Gastroesophageal sphincter (tissue), 4 donors: ENCODE measurements around the gene PSME3. TPM values are rescaled to one million over a fixed set of nuclear protein-coding genes. Genes with fewer than 3 reads are reported as not detected.
A peak's percentile ranks its signal among the peaks of the same experiment; 100 is the strongest.

ENCODE experiments used
- ATAC-seq: fragments of 150-250 bp; one replicate; pipeline ENCODE4 v1.9.1; 2016; ENCODE audit warnings: mild to moderate bottlenecking, moderate library complexity
- H3K27ac ChIP-seq, 4 donors: fragments of 200-600 bp; sonication (generic) in 3 of 4; 1 replicate in 3 of 4; 2 replicates in 1 of 4; pipeline ENCODE4 v1.5.1; 2016 to 2019
- H3K27me3 ChIP-seq: fragments of 200-600 bp; sonication (generic); one replicate; pipeline ENCODE4 v1.5.1; 2019
- H3K36me3 ChIP-seq, 2 donors: fragments of 200-600 bp; sonication (generic); one replicate each; pipeline ENCODE4 v1.5.1; 2019; ENCODE audit warnings: control low read depth in 1 of 2
- H3K4me1 ChIP-seq, 3 donors: fragments of 200-600 bp; sonication (generic); 1 replicate in 2 of 3; 2 replicates in 1 of 3; pipeline ENCODE4 v1.5.1; 2016 to 2019; ENCODE audit warnings: control low read depth in 2 of 3
- H3K4me3 ChIP-seq, 2 donors: fragments of 200-600 bp; sonication (generic); one replicate each; pipeline ENCODE4 v1.5.1; 2019; ENCODE audit warnings: mild to moderate bottlenecking in 1 of 2, moderate library complexity in 1 of 2
- H3K9me3 ChIP-seq, 3 donors: fragments of 200-600 bp; sonication (generic); one replicate each; pipeline ENCODE4 v1.5.1; 2017 to 2019; ENCODE audit warnings: control low read depth in 2 of 3
- EP300 ChIP-seq: sonication (generic); formaldehyde crosslinking; IDR thresholded peaks from one replicate; pipeline ENCODE4 v1.6.1; 2017; ENCODE audit warnings: antibody characterized with exemption, mild to moderate bottlenecking
- POLR2A ChIP-seq, 2 donors: fragments of 450-650 bp; IDR thresholded peaks; one replicate each; pipeline ENCODE4 v1.6.1; 2017; ENCODE audit warnings: antibody characterized with exemption in 2 of 2, mild to moderate bottlenecking in 2 of 2, moderate library complexity in 1 of 2
- POLR2AphosphoS5 ChIP-seq: sonication (generic); formaldehyde crosslinking; IDR thresholded peaks from one replicate; pipeline ENCODE4 v1.6.1; 2017; ENCODE audit warnings: antibody characterized with exemption
- WGBS, 2 donors: methylation state at CpG; one replicate each; pipeline ENCODE4 v1.1.5; 2018; ENCODE audit warnings: low coverage in 1 of 2; 5-methylcytosine and 5-hydroxymethylcytosine counted together
- total RNA-seq, 4 donors: library from RNA; depleted of rRNA; stranded (reverse); fragments of >200 nt; gene quantifications; one replicate each; pipeline ENCODE4 v1.1.0, GENCODE V29; 2016
- TF ChIP-seq, protein P1 (sequence below), 4 experiments: fragments of 200-600 bp in 2 of 4; fragments of 450-650 bp in 2 of 4; sonication (generic) in 1 of 4; IDR thresholded peaks; one replicate each; pipeline ENCODE4 v1.5.1; 2017 to 2019; ENCODE audit warnings: antibody characterized with exemption in 4 of 4, mild to moderate bottlenecking in 2 of 4, moderate library complexity in 2 of 4

Gene PSME3
- total RNA-seq, 4 donors from 2014 or later = 60.7 to 109 (median 82.0) TPM

DNA sequence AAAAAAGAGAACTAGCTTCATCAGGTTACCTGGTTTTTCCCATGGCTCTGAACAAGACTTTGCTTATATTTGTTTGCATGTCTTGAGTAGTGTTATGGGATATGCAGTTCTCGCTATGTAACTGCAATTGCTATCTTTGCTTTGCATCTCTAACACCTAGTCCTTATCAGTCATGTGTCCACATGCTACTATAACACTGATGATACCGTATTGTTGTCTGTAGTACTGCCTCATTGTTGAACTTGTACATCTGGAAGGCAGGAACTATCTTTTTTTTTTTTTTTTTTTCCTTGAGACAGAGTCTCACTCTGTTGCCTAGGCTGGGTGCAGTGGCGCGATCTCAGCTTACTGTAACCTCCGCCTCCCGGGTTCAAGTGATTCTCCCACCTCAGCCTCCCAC is 2.5 kb downstream of the PSME3 start:
- H3K4me3 ChIP-seq = no peak overlapping the region
- H3K9me3 ChIP-seq = no peaks in the 10 kb centered on the region
- TF ChIP-seq, protein P1, sequence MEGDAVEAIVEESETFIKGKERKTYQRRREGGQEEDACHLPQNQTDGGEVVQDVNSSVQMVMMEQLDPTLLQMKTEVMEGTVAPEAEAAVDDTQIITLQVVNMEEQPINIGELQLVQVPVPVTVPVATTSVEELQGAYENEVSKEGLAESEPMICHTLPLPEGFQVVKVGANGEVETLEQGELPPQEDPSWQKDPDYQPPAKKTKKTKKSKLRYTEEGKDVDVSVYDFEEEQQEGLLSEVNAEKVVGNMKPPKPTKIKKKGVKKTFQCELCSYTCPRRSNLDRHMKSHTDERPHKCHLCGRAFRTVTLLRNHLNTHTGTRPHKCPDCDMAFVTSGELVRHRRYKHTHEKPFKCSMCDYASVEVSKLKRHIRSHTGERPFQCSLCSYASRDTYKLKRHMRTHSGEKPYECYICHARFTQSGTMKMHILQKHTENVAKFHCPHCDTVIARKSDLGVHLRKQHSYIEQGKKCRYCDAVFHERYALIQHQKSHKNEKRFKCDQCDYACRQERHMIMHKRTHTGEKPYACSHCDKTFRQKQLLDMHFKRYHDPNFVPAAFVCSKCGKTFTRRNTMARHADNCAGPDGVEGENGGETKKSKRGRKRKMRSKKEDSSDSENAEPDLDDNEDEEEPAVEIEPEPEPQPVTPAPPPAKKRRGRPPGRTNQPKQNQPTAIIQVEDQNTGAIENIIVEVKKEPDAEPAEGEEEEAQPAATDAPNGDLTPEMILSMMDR (IDR thresholded peaks at IDR 0.05) = no peak
- TF ChIP-seq POLR2A (IDR thresholded peaks at IDR 0.05) (no peak), POLR2AphosphoS5 (no peak), EP300 (no peak)
- 97 to 100% methylated on average over 2 to 6 of the region's 6 CpGs for WGBS, 2 donors
- no peak overlapping the region for H3K27ac ChIP-seq
- peaks cover 0 to 27% (median 12%) of the 10 kb centered on the region in 3 donors for H3K4me1 ChIP-seq
- no peaks in the 10 kb centered on the region for H3K27me3 ChIP-seq
- ATAC-seq = no peak
- peaks cover 3 to 61% of the 10 kb centered on the region in 2 donors for H3K36me3 ChIP-seq

DNA sequence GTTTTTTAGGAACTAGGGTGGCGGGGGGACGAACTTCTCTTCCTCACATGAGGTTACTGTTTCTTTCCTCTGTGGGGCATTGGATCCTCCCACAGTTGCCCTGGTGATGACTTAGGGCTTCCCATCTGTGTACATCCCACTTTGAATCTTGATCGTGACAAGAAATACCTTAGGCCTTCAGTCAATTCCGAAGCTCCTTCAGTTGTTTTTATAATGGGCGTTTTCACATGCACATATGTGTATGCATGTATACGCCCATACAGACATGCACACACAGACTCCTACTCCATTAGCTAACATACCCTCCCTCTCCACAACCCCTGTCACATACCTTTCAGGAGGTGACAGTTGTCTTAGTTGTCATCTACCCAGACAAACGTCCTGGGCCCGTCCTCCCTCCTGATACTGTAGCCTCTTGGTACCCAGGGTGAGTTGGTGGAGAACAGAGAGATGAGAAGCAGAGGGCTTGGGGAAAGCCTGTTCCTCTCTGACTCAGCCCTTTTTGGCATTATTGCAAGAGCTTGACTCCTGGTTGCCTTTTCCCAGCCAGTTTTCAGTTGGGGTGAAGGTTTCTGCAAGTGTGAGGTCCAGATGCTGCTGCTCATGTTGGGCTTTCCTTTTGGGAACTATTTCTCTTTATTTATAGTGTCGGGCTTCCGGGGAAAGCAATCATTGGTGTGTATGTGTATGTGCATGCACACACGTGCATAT is 8.9 kb downstream of the PSME3 start:
- ATAC-seq = no peak
- peaks cover 0 to 36% (median 2%) of the 10 kb centered on the region in 3 donors for H3K4me1 ChIP-seq
- TF ChIP-seq POLR2AphosphoS5 = no peak
- TF ChIP-seq POLR2A (IDR thresholded peaks at IDR 0.05) = no peak
- TF ChIP-seq, protein P1 (IDR thresholded peaks at IDR 0.05) = no peak
- no peak for TF ChIP-seq EP300
- WGBS, 2 donors = 56 to 61% methylated on average over 7 to 8 of the region's 11 CpGs
- H3K36me3 ChIP-seq = peaks cover 3 to 89% of the 10 kb centered on the region in 2 donors
- H3K4me3 ChIP-seq = no peak overlapping the region
- H3K27me3 ChIP-seq = no peaks in the 10 kb centered on the region
- H3K27ac ChIP-seq = no peak overlapping the region
- no peaks in the 10 kb centered on the region for H3K9me3 ChIP-seq

- Histone ChIP-seq H3K4me1 (peaks cover 0 to 40% (median 5%) of the 10 kb centered on the region in 3 donors), H3K36me3 (peaks cover 3 to 76% of the 10 kb centered on the region in 2 donors), H3K27me3 (no peaks in the 10 kb centered on the region), H3K4me3 (no peak overlapping the region), H3K9me3 (no peaks in the 10 kb centered on the region), H3K27ac (peak overlapping the region in 3 of 4 donors; percentile 27 to 62 (median 59))
- TF ChIP-seq, protein P1 (IDR thresholded peaks at IDR 0.05) = peak in 3 of 4 experiments; percentile 89 to 98 (median 91)
- TF ChIP-seq EP300 (no peak), POLR2A (IDR thresholded peaks at IDR 0.05) (no peak), POLR2AphosphoS5 (no peak)
- peak; percentile 63 for ATAC-seq
- WGBS, 2 donors = 7 to 15% methylated on average over 4 to 6 of the region's 6 CpGs
Observed at GRCh38 chr17:42843358-42843934, 10.2 kb downstream of the PSME3 start.

GRCh38 chr17:42844271-42844670 is 11.1 kb downstream of the PSME3 start, which contains the start of gene AOC2:
Gene AOC2, plus strand, starts transcription at chr17:42844580. Its CDS starts 47 bp downstream, at chr17:42844627.
- H3K4me3 ChIP-seq = no peak within 1 kb of the TSS
- peak within 1 kb of the TSS in 3 of 4 donors; percentile 56 to 66 (median 59) for H3K27ac ChIP-seq
- TF ChIP-seq, protein P1 (IDR thresholded peaks at IDR 0.05) = no peak
- TF ChIP-seq POLR2AphosphoS5 = no peak
- TF ChIP-seq EP300 = no peak
- no peak for TF ChIP-seq POLR2A (IDR thresholded peaks at IDR 0.05)
- H3K27me3 ChIP-seq = no peaks in the 10 kb centered on the region
- no peaks in the 10 kb centered on the region for H3K9me3 ChIP-seq
- peaks cover under 1 to 67% of the 10 kb centered on the region in 2 donors for H3K36me3 ChIP-seq
- H3K4me1 ChIP-seq = peaks cover 0 to 45% (median 5%) of the 10 kb centered on the region in 3 donors
- WGBS, 2 donors = 68 to 83% methylated on average over 2 to 4 of the region's 4 CpGs
- ATAC-seq = no peak
